ENCODE data around the gene FUT2.

GRCh38 chr19:48724796-48725753 is 29.3 kb downstream of the FUT2 start:
- no peak for TF ChIP-seq EZH2 (IDR thresholded peaks at IDR 0.05; ENCODE audit: borderline replicate concordance)
- no peak for TF ChIP-seq CTCF (IDR thresholded peaks at IDR 0.05; ENCODE audit: poor library complexity)
- no peak for TF ChIP-seq EZH2phosphoT487 (IDR thresholded peaks at IDR 0.05; ENCODE audit: low read depth, severe bottlenecking, unreplicated experiment)
